K562 (cell line): ENCODE results near the gene ADGRG1. TPM values are rescaled to one million over a fixed set of nuclear protein-coding genes. Genes with fewer than 3 reads are reported as not detected.

ENCODE experiments used
- ARID4B ChIP-seq: sonication (generic); formaldehyde crosslinking; IDR thresholded peaks from 2 replicates; pipeline ENCODE4 v1.8.0; 2022; ENCODE audit warnings: mild to moderate bottlenecking, missing genetic modification reagents
- CBX3 ChIP-seq, 2 experiments: IDR thresholded peaks; 1 replicate in 1 of 2; 2 replicates in 1 of 2; pipeline ENCODE4 v1.6.1; 2012; ENCODE audit warnings: inconsistent platforms in 2 of 2, low read length in 2 of 2, borderline replicate concordance in 1 of 2, control low read depth in 1 of 2
- CREB5 ChIP-seq: fragments of 250-450 bp; sonication (Bioruptor Pico); IDR thresholded peaks from 2 replicates; pipeline ENCODE4 v1.5.0; 2020; ENCODE audit warnings: mild to moderate bottlenecking
- DMBX1 ChIP-seq: fragments of 250-450 bp; sonication (Bioruptor Pico); IDR thresholded peaks from 2 replicates; pipeline ENCODE4 v1.8.0; 2022; ENCODE audit warnings: inconsistent platforms, mild to moderate bottlenecking, moderate library complexity, borderline replicate concordance
- HNRNPLL ChIP-seq: fragments of 200-400 bp; formaldehyde crosslinking; IDR thresholded peaks from 2 replicates; pipeline ENCODE4 v1.6.1; 2017; ENCODE audit warnings: low read length, low read depth, mild to moderate bottlenecking; ENCODE audit not compliant: poor library complexity, severe bottlenecking
- MEF2A ChIP-seq: IDR thresholded peaks from 2 replicates; pipeline ENCODE4 v1.6.1; 2011; ENCODE audit warnings: low read depth, mild to moderate bottlenecking, low read length, moderate library complexity; ENCODE audit not compliant: control insufficient read depth
- MYNN ChIP-seq, 2 experiments: sonication (generic); formaldehyde crosslinking in 1 of 2; IDR thresholded peaks; 2 replicates each; pipeline versions ENCODE4 v1.5.0 to v1.6.1; 2016 to 2020; ENCODE audit warnings: antibody characterized with exemption in 1 of 2, missing genetic modification reagents in 1 of 2
- RBM39 ChIP-seq: fragments of 200-400 bp; formaldehyde crosslinking; optimal IDR thresholded peaks from 2 replicates; pipeline ENCODE3; 2018; ENCODE audit warnings: low read depth, low read length
- TAF9B ChIP-seq: fragments of 450-650 bp; IDR thresholded peaks from 2 replicates; pipeline ENCODE4 v1.6.1; 2018; ENCODE audit warnings: mild to moderate bottlenecking; ENCODE audit not compliant: partially characterized antibody
- ZNF165 ChIP-seq: fragments of 250-450 bp; sonication (Bioruptor Pico); IDR thresholded peaks from 2 replicates; pipeline ENCODE4 v1.4.0; 2020; ENCODE audit warnings: borderline replicate concordance
- ZNF232 ChIP-seq: sonication (generic); formaldehyde crosslinking; IDR thresholded peaks from 2 replicates; pipeline ENCODE4 v1.8.0; 2022; ENCODE audit warnings: mild to moderate bottlenecking, missing genetic modification reagents
- ZNF431 ChIP-seq: sonication (generic); formaldehyde crosslinking; IDR thresholded peaks from 2 replicates; pipeline ENCODE4 v1.8.0; 2022; ENCODE audit warnings: mild to moderate bottlenecking, missing genetic modification reagents
- polyA plus RNA-seq, 8 experiments: library from polyadenylated mRNA; depleted of rRNA in 4 of 8; stranded (reverse) in 5 of 8; unstranded in 3 of 8; fragments of >200 nt; fragmentation: Nextera tagmentation in 2 of 8; fragmentation: Illumina TruSeq in 1 of 8; extraction: Ambion mirVana in 2 of 8; extraction: Trizol in 1 of 8; gene quantifications; 2 replicates each; pipeline versions ENCODE4 v1.2.1 to v1.2.3, GENCODE V29; 2011 to 2014; ENCODE audit warnings: inconsistent platforms in 1 of 8, missing spikeins in 1 of 8
- total RNA-seq, 7 experiments: library from RNA; depleted of rRNA in 6 of 7; stranded (reverse); fragments of >200 nt in 6 of 7; fragmentation: Illumina TruSeq in 2 of 7; extraction: Trizol in 2 of 7; gene quantifications; 2 replicates each; pipeline versions ENCODE4 v1.2.1 to v1.2.3, GENCODE V29; 2011 to 2021; ENCODE audit warnings: low replicate concordance in 1 of 7
- TF ChIP-seq, protein P1 (sequence below): fragments of 200-800 bp; sonication (Bioruptor generic); IDR thresholded peaks from 2 replicates; pipeline ENCODE4 v1.6.1; 2016; ENCODE audit warnings: missing genetic modification characterization, missing compliant biosample characterization
- TF ChIP-seq, protein P2 (sequence below): fragments of 450-650 bp; IDR thresholded peaks from 2 replicates; pipeline ENCODE4 v1.6.1; 2014; ENCODE audit warnings: low read depth, mild to moderate bottlenecking, moderate library complexity, borderline replicate concordance

Gene ADGRG1
- total and polyA plus RNA-seq, 9 of the 15 experiments (the other 6 are each of a cell fraction or from before 2014, with no cell fraction given): 0.04 to 0.31 (median 0.16) TPM; not detected in 6

- TF ChIP-seq, protein P1, sequence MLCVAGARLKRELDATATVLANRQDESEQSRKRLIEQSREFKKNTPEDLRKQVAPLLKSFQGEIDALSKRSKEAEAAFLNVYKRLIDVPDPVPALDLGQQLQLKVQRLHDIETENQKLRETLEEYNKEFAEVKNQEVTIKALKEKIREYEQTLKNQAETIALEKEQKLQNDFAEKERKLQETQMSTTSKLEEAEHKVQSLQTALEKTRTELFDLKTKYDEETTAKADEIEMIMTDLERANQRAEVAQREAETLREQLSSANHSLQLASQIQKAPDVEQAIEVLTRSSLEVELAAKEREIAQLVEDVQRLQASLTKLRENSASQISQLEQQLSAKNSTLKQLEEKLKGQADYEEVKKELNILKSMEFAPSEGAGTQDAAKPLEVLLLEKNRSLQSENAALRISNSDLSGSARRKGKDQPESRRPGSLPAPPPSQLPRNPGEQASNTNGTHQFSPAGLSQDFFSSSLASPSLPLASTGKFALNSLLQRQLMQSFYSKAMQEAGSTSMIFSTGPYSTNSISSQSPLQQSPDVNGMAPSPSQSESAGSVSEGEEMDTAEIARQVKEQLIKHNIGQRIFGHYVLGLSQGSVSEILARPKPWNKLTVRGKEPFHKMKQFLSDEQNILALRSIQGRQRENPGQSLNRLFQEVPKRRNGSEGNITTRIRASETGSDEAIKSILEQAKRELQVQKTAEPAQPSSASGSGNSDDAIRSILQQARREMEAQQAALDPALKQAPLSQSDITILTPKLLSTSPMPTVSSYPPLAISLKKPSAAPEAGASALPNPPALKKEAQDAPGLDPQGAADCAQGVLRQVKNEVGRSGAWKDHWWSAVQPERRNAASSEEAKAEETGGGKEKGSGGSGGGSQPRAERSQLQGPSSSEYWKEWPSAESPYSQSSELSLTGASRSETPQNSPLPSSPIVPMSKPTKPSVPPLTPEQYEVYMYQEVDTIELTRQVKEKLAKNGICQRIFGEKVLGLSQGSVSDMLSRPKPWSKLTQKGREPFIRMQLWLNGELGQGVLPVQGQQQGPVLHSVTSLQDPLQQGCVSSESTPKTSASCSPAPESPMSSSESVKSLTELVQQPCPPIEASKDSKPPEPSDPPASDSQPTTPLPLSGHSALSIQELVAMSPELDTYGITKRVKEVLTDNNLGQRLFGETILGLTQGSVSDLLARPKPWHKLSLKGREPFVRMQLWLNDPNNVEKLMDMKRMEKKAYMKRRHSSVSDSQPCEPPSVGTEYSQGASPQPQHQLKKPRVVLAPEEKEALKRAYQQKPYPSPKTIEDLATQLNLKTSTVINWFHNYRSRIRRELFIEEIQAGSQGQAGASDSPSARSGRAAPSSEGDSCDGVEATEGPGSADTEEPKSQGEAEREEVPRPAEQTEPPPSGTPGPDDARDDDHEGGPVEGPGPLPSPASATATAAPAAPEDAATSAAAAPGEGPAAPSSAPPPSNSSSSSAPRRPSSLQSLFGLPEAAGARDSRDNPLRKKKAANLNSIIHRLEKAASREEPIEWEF (CRISPR knock-in tag): no peak
- no peak for TF ChIP-seq ZNF431 (CRISPR knock-in tag)
- no peak for TF ChIP-seq MEF2A
- no peak for TF ChIP-seq MYNN (IDR thresholded peaks at IDR 0.05)
- TF ChIP-seq MYNN (CRISPR knock-in tag; IDR thresholded peaks at IDR 0.05): no peak
- TF ChIP-seq, protein P2, sequence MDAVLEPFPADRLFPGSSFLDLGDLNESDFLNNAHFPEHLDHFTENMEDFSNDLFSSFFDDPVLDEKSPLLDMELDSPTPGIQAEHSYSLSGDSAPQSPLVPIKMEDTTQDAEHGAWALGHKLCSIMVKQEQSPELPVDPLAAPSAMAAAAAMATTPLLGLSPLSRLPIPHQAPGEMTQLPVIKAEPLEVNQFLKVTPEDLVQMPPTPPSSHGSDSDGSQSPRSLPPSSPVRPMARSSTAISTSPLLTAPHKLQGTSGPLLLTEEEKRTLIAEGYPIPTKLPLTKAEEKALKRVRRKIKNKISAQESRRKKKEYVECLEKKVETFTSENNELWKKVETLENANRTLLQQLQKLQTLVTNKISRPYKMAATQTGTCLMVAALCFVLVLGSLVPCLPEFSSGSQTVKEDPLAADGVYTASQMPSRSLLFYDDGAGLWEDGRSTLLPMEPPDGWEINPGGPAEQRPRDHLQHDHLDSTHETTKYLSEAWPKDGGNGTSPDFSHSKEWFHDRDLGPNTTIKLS: no peak
- no peak for TF ChIP-seq ARID4B
- no peak for TF ChIP-seq CREB5 (CRISPR knock-in tag)
- TF ChIP-seq ZNF165 (CRISPR knock-in tag): no peak
- TF ChIP-seq RBM39: no peak
- TF ChIP-seq HNRNPLL: no peak
- no peak for TF ChIP-seq CBX3 (IDR thresholded peaks at IDR 0.05; ENCODE audit: borderline replicate concordance in 1 of 2, low read length in 2 of 2)
- TF ChIP-seq DMBX1: peak; percentile 72; the same call in 1 of the 2 replicates
- TF ChIP-seq TAF9B: no peak
- no peak for TF ChIP-seq ZNF232 (CRISPR knock-in tag)
Observed at GRCh38 chr16:57690782-57691471, 62.5 kb downstream of the ADGRG1 start (continued).
